Stimulated activated naive CD8-positive, alpha-beta T cell treated with anti-CD3 and anti-CD28 coated beads, Interleukin-15, Interleukin-2, amounts not matched to agents 100 ng/mL and 50 ng/mL, for 24 hours (primary cell): ENCODE results near the gene FLNA.
"Not testable (repeated sequence)": the region's sequence is repeated elsewhere in the genome, so short reads cannot be mapped to it uniquely, and the experiment has no call there.

ENCODE experiments used
- H3K27ac Mint-ChIP-seq: one replicate; pipeline ENCODE4 v1.8.0; 2021; ENCODE audit warnings: mild to moderate bottlenecking, mixed read lengths
- H3K27me3 Mint-ChIP-seq: one replicate; pipeline ENCODE4 v1.8.0; 2021; ENCODE audit warnings: mixed read lengths
- H3K36me3 Mint-ChIP-seq: one replicate; pipeline ENCODE4 v1.8.0; 2021; ENCODE audit warnings: low read depth, mixed read lengths
- H3K4me1 Mint-ChIP-seq: one replicate; pipeline ENCODE4 v1.8.0; 2021; ENCODE audit warnings: low read depth, mixed read lengths
- H3K4me3 Mint-ChIP-seq: one replicate; pipeline ENCODE4 v1.8.0; 2021; ENCODE audit warnings: mild to moderate bottlenecking, mixed read lengths
- H3K9me3 Mint-ChIP-seq: one replicate; pipeline ENCODE4 v1.8.0; 2021; ENCODE audit warnings: mixed read lengths

The FLNA gene

GRCh38 chrX:154307202-154307601, 67.2 kb downstream of the FLNA start:
- H3K4me3 Mint-ChIP-seq, result no peak overlapping the region
- H3K4me1 Mint-ChIP-seq, result peaks cover 39% of the 10 kb centered on the region
- H3K36me3 Mint-ChIP-seq, result no peaks in the 10 kb centered on the region
- no peaks in the 10 kb centered on the region for H3K27me3 Mint-ChIP-seq
- H3K27ac Mint-ChIP-seq, result no peak overlapping the region
- H3K9me3 Mint-ChIP-seq, result no peaks in the 10 kb centered on the region

GRCh38 chrX:154305541-154306205, 68.8 kb downstream of the FLNA start:
- no peaks in the 10 kb centered on the region for H3K27me3 Mint-ChIP-seq
- no peaks in the 10 kb centered on the region for H3K9me3 Mint-ChIP-seq
- peaks cover 24% of the 10 kb centered on the region for H3K4me1 Mint-ChIP-seq
- no peak overlapping the region for H3K27ac Mint-ChIP-seq
- H3K36me3 Mint-ChIP-seq, result no peaks in the 10 kb centered on the region
- H3K4me3 Mint-ChIP-seq, result no peak overlapping the region

- no peak overlapping the region for H3K4me3 Mint-ChIP-seq
Observed at GRCh38 chrX:154304846-154305245, 69.6 kb downstream of the FLNA start.

GRCh38 chrX:154303476-154303875, 71.0 kb downstream of the FLNA start:
- H3K36me3 Mint-ChIP-seq, result no peaks in the 10 kb centered on the region
- H3K9me3 Mint-ChIP-seq, result no peaks in the 10 kb centered on the region
- H3K27ac Mint-ChIP-seq, result no peak overlapping the region
- H3K4me1 Mint-ChIP-seq, result peaks cover 16% of the 10 kb centered on the region
- no peaks in the 10 kb centered on the region for H3K27me3 Mint-ChIP-seq
- H3K4me3 Mint-ChIP-seq, result no peak overlapping the region

More at GRCh38 chrX:154304846-154305245, 69.6 kb downstream of the FLNA start:
- H3K27ac Mint-ChIP-seq, result no peak overlapping the region
- H3K27me3 Mint-ChIP-seq, result no peaks in the 10 kb centered on the region
- H3K9me3 Mint-ChIP-seq, result no peaks in the 10 kb centered on the region
- peaks cover 21% of the 10 kb centered on the region for H3K4me1 Mint-ChIP-seq
- H3K36me3 Mint-ChIP-seq, result no peaks in the 10 kb centered on the region

GRCh38 chrX:154302998-154303397, 71.4 kb downstream of the FLNA start:
- not testable (repeated sequence) for H3K27ac Mint-ChIP-seq, H3K27me3 Mint-ChIP-seq, H3K9me3 Mint-ChIP-seq, H3K4me3 Mint-ChIP-seq, H3K36me3 Mint-ChIP-seq
- peaks cover 13% of the 10 kb centered on the region for H3K4me1 Mint-ChIP-seq

- Mint-ChIP-seq H3K27ac (no peak overlapping the region), H3K9me3 (no peaks in the 10 kb centered on the region), H3K4me1 (peaks cover 10% of the 10 kb centered on the region), H3K27me3 (no peaks in the 10 kb centered on the region), H3K36me3 (no peaks in the 10 kb centered on the region), H3K4me3 (no peak overlapping the region)
Observed at GRCh38 chrX:154300816-154301215, 73.6 kb downstream of the FLNA start.
